LNCAP (cell line): ENCODE results near the gene THOC1.

Source experiments
- TF ChIP-seq, protein P1 (sequence below): fragments of 450-650 bp; IDR thresholded peaks from 2 replicates; pipeline ENCODE4 v1.5.1; 2017; ENCODE audit warnings: mild to moderate bottlenecking

The THOC1 gene

DNA sequence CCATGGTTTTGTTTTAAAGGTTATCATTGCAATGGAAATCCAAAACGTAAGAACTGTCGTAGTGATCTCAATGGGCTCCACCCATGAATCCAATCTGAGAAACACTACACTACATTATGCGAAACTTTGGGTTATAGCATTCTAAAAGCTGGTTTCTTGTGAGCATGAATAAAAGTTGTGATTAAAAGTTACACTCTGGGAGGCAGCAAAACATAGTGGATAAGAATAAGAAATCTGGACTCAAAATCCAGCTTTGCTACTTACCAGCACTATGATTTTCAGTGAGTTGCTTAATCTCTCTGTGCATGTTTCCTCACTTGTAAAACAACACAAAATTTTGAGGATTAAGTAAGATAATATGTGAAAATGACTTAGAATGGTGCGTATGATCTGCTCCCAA, 25.7 kb upstream of the THOC1 start:
- TF ChIP-seq, protein P1, sequence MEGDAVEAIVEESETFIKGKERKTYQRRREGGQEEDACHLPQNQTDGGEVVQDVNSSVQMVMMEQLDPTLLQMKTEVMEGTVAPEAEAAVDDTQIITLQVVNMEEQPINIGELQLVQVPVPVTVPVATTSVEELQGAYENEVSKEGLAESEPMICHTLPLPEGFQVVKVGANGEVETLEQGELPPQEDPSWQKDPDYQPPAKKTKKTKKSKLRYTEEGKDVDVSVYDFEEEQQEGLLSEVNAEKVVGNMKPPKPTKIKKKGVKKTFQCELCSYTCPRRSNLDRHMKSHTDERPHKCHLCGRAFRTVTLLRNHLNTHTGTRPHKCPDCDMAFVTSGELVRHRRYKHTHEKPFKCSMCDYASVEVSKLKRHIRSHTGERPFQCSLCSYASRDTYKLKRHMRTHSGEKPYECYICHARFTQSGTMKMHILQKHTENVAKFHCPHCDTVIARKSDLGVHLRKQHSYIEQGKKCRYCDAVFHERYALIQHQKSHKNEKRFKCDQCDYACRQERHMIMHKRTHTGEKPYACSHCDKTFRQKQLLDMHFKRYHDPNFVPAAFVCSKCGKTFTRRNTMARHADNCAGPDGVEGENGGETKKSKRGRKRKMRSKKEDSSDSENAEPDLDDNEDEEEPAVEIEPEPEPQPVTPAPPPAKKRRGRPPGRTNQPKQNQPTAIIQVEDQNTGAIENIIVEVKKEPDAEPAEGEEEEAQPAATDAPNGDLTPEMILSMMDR = no peak

DNA sequence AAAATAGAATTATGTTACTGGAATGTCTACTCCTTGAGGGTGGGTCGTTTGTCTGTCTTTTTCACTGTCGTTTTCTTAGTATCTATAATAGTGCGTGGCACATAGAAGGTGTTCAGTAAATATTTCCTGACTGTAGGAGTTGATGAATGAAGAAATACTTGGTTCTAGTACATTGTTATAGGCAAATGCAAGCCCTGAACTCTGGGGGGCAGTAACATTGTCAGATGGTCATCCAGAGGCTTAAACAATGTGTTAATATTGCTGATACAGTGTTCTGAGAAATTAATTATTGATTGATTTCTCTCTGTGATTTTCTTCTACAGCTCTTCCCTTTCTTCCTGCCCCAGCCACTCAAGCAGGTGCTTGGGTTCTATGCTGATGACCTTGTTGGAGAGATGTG, 24.4 kb upstream of the THOC1 start:
- TF ChIP-seq, protein P1 = no peak; the same call in 1 of the 2 replicates

DNA sequence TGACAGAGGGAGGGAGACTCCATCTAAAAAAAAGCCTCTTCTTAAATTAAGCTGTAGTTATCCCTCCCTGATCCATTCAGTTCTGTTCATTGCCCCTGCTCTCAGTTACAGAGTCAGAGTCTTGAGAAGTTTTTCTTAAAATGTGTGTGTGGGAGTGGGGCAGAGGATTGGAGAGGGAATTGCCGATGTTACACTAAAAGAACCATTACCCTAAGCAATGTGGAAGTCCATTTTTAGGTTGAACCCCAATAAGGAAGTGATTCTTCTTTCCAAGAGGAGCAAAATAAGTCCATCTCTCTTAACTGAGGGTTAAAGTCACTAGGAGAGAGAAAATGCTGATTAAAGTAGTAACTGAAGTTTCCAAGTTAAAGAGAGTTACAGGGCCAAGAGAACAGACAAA, 21.2 kb upstream of the THOC1 start:
- TF ChIP-seq, protein P1 = no peak

DNA sequence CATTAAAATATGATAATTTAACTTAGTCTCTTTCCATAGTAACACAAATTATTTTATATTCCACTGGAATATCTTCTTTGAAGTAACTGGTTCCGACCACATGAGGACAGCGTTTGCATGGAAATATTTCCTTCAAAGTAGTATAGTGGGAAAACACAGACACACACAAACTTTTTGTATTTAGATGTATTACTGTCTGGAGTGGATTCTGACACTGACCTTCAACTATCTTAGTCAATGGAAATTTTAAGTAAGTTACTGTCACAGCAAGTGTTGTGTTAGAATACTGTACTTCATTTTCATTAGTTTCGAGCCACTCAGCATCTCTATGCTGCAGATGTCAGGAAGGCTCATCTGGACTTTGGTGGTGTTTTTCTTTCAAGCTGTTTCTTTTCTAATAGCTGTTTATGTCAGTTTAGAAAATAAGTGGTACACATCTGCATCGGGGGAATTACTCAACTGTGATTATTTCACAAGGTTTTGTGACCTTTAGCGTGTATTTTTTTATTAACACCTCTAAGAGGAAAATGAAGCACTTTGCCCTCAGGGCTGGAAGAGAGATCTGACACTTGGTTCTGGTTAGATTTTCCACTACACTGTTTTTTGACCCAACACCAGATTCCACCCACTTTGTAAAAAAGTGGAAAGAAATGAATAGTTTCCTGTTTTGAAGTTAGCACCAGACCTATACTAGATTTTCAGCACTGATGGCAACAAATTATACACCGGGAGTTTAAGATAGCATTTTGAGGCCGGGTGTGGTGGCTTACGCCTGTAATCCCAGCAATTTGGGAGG, 18.9 kb upstream of the THOC1 start:
- TF ChIP-seq, protein P1 = peak; percentile 82

DNA sequence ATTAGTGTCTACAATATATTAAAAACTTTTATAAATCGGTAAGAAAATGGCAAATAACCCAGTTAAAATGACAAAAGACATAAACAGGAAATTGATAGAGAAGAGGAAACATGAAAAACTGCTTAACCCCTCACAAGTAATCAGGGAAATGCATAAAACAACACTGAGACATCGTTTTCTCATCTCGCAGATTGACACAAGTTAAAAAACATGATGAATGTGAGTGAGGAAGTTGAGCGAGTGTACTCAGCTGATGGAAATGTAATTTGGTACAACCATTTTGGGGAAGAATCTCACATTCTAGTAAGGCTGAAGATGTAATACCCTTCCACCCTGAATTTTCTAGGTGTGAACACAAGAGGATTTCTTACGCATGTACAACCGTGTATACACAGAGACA, 18.0 kb upstream of the THOC1 start:
- TF ChIP-seq, protein P1 = no peak

DNA sequence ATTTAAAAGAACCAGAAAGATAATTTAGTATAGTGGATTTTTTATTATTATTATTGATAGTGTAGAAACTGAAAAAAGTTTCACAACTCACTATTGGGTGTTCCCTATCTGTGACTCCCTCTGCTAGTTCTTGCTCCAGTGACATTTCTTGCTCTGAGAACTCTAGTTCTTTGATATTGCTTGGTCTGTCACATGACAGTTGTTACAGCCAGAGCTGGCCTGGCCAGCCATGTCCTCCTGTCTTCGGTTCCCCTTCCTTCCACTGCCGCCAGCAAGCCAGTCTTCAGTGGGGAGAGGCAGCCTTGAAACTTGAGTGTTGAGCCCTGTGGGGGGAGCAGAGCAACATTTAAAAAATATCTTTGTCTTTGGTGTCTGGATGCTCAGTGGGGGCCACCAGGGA, 7.6 kb upstream of the THOC1 start:
- TF ChIP-seq, protein P1 = no peak

DNA sequence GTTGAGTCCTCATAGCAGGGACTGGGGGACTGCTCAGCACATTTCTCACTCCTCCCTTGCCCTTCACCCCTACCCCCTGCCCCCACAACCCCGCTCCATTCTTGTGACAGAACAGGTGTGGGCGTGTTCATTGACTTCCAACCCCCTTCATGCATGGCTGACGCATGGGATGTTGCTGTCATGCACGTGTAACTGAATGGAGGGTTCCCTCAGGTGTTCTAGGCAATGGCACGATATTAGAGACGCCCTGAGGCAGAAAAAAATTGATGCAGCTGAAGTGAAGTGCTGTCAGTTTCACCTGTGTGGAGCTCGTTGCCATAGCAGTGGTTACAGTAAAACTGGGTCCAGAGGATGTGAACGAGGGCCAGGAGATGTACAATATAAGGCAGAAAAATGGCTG, 6.5 kb upstream of the THOC1 start:
- TF ChIP-seq, protein P1 = no peak

DNA sequence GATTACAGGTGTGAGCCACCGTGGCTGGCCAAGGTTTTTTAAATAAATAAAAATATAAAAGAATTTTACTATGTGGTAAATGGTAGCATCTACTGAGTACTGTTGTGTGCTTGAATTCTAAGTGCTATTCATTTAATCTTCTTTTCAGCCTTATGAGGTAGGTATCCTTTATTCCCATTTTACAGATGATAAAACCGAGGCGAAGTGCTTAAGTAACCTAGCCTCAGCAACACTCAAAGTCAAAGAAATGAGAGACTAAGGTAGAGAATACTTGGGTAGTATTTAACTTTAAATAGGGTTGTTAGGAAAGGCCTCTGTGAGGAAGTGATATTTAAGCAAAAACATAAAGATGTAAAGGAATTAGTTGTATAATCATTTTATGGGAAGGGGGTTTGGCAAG, 5.7 kb upstream of the THOC1 start:
- TF ChIP-seq, protein P1 = no peak
